NCI-H146 treated with DMSO at 0.1 percent for 48 hours (cell line): ENCODE measurements around the gene CDKN1C.

Experiments used
- DNase-seq: peaks from one replicate; lab custom pipeline; 2025; ENCODE audit not compliant: unreplicated experiment; lab: John Stamatoyannopoulos, UW

The CDKN1C gene

GRCh38 chr11:2923446-2924375, 38.1 kb upstream of the CDKN1C start:
- no peak for DNase-seq

- DNase-seq = no peak
These were observed 37.1 kb upstream of the CDKN1C start for GRCh38 chr11:2922655-2923054.

DNA sequence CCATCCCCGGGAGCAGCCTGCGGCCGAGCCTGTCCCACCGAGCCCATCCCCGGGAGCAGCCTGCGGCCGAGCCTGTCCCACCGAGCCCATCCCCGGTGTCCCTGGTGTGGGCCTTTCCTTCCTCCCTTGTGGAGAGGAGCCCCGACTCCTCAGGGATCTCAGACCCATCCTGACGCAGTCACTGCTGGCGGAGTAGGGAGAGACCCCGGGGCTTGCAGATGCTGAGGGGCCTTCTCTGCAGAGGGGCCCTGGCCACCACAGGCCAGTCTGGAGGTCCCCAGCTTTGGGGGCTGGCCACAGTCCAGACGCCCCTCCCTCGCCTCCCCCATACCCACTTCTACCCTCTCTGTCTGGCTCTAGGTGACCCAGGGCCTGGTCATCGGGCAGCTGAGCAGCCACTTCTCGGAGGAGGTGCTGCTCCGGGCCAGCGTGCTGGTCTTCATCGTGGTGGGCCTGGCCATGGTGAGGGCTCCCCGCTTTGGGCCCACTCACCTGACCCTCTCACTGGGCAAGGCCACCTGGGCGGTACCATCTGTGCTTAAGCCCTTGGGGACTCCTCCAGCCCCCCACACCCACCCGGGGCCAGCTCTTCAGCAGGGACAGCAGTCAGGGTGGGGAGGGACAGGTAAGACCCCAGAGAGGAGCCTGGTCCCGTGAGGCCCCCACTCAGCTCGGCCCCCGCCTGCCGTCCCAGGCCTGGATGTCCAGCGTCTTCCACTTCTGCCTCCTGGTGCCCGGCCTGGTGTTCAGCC, 36.3 kb upstream of the CDKN1C start:
- DNase-seq = no peak

- DNase-seq = no peak
These were observed 35.7 kb upstream of the CDKN1C start for GRCh38 chr11:2921261-2921660.

GRCh38 chr11:2920343-2920742, 34.8 kb upstream of the CDKN1C start:
- DNase-seq = no peak

DNA sequence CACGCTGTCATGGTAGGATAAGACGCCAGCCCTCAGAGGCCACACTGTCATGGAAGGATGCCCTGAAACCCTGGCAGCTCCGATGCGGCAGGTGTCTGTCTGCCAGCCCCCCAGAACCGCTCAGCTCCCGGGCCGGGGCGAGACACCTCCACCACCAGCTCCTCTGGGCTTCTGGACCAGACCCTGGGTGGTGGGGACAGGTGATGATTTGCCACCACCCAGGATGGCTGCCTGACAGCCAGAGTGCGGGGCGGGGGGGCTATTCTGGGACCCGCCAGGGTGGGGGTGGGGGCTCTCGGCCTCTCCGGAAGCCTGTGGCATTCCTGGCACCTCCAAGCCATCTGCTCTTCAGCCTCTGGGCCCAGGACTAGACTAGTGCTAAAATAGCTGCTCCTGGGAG, 34.3 kb upstream of the CDKN1C start:
- no peak for DNase-seq

DNA sequence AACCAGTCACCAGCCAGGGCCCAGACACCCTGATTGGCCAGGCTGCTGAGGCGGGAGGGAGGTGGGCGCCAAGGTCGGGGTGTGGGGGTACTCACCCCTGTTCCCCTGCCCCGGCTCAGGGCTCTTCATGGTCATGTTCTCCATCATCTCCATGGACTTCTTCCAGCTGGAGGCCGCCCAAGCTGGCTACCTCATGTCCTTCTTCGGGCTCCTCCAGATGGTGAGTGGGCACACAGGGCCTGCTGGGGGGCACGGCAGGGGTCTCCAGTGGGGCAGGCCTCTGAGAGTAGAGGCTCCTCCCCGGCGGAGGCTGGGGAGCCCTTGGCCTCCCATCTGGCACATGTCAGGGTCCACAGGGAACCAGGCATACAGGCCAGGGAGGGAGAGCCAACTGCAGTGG, 33.6 kb upstream of the CDKN1C start:
- no peak for DNase-seq

- DNase-seq = no peak
These were observed 32.4 kb upstream of the CDKN1C start for GRCh38 chr11:2917842-2918490.

GRCh38 chr11:2916892-2917645, 31.5 kb upstream of the CDKN1C start:
- no peak for DNase-seq

DNA sequence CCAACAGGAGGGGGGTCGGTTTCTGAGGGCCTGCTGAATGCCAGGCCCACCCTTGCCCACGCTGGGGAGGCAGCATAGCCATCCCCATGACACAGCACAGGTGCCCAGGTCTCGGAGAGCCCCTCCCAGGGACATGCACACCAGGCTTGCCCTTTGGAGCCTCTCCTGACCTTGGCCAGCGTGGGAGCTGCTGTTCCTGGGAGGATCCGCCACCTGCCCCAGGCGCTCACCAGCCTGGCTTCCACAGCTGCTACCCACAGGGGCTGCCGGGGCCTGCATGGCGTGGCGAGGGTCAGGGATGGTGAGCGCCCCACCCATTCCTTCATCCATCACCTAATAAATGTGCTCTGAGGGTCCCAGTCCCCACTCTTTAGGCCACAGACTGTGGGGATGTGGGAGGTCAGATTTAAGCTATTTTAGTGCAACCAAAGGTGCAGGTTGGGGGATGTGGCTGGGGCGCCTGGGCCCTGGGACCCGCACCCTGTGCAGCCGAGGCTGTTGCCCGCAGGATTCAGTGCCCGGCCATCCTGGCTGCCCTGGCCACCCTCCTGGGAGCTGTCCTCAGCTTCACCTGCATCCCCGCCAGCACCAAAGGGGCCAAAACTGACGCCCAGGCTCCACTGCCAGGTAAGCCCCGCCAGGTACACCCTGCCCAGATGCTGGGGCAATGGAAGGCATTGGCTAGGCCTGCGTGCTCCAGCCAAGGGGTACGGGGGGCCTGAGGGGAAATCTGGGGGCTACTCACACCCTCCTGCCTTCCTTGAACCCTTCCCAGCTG, 30.7 kb upstream of the CDKN1C start:
- DNase-seq = no peak

DNA sequence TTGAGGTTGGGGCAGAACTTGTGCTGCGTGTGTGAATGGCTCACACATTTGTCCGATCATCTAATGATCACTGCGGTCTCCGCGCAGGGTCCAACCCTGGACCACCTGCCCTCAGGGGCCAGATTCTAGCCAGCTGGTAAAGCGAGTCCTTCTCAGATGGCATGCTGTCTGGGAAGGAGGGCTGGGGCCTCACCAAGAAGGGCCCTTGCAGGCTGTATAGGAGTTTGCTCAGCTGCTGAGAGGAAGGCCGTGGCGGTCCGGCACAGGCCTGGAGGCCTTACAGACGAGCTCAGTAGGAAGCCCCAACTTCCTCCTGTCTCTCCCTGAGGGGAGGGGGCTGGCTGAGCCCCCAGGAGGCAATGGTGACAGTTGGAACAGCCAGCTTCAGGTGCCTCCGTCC, 29.9 kb upstream of the CDKN1C start:
- DNase-seq = no peak

- no peak for DNase-seq
These were observed 29.1 kb upstream of the CDKN1C start for GRCh38 chr11:2914455-2915195.

- DNase-seq = no peak
These were observed 28.2 kb upstream of the CDKN1C start for GRCh38 chr11:2913776-2914175.

GRCh38 chr11:2913019-2913431, 27.4 kb upstream of the CDKN1C start:
- no peak for DNase-seq

DNA sequence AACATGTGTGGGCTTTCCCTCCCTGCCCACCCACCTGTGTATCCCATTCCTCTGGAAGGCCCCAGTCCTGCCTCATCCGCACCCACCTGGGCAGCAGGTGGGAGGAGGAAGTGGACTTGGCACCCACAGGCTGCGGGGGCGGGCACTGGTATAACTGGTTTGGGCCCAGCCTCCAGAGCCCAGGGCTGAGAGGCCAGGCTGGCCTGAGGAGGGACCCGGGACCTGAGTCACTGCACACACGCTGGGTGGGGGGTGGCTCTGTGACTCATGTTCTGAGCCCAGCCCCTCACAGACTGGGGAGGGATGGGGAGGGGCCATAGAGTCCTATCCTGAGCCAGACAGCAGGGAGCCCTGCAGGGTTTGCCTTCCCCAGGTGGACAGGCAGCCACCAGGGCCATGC, 26.9 kb upstream of the CDKN1C start:
- DNase-seq = no peak

GRCh38 chr11:2911785-2912391, 26.3 kb upstream of the CDKN1C start:
- DNase-seq = no peak

GRCh38 chr11:2911088-2911784, 25.7 kb upstream of the CDKN1C start:
- DNase-seq = no peak

- no peak for DNase-seq
These were observed 24.9 kb upstream of the CDKN1C start for GRCh38 chr11:2910401-2910955.
